Stimulated activated CD4-positive, alpha-beta T cell treated with anti-CD3 and anti-CD28 coated beads, Interleukin-15, amount 100 ng/mL, for 48 hours (primary cell): ENCODE data around the gene RHOBTB3.

Experiments used
- DNase-seq, 2 donors: peaks; one replicate each; pipeline ENCODE4 v3.0.0-alpha.2; 2020; ENCODE audit warnings: low read depth in 2 of 2

RHOBTB3 gene

DNA sequence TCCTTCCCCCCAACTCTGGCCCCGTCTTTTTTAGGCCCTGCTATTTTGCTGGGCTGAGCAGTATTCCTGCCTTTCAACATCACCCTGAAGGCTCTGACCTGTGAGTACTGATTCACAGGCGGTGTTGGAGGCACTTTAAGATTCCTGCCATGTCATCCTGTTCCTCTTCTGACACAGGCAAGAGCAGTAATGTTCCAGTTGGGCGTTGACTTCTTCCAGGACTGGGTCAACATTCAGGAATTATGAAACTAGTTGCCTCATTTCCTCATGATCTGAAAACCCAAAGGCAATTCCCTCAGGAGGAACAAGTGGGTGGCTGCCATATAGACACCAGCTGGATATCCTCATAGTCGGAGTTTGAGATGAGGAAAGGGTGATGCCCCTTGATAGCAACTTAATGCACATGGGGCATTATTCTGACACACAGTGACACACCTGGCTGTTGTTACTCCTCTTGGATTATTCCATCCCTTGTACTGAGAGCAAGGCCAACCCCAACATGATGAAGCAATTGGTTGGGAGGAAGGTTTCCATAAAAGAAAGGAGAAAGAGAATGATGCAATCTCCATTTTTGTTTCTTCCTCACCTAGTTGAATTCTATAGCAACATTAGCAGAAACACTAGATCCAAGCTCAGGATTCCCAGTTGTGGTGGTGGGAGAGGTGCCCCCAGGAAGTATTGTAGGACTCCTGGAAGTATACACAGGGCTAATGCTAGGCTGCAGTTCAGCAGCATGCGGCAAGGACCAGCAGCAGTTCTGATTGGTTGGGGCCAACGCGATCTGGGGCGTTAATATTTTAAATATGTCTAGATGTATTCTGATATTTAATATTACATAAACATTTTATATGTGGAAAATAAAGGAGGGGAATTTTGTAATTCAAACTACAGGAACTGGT lies 111.0 kb downstream of the RHOBTB3 start:
- no peak for DNase-seq

DNA sequence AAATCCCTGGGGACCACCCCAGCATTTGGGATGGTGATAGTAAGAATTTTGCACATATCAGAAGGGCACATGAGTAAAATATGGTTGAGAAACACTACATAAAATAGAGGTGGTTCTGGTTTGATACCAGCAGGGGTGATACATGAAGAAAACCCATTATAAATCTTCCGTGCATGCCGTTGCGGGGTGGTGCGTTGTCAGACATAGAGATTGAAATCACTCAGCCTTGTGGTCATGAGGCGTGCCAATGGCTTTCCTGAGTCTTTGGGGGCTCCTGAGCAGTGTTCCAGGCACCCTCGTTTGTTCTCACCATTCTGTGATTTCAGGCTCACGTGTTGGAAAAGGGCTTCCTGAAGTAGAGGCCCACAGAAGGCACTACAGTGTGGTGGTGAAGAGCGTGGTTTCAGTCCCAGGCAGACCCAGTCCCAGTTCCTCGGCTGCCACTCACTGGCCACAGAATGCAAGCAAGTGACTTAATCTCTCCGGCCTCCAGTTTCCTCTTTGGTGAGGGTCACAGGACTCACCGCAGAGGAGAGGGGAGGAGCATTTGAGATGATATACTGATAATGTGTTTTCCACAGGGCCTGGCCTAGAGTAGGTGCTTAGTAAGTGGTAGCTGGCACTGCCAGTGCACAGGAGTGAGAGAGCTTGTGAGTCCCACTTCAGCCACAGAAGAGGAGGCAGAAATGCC lies 111.9 kb downstream of the RHOBTB3 start:
- DNase-seq = peak; percentile 35 to 56

DNA sequence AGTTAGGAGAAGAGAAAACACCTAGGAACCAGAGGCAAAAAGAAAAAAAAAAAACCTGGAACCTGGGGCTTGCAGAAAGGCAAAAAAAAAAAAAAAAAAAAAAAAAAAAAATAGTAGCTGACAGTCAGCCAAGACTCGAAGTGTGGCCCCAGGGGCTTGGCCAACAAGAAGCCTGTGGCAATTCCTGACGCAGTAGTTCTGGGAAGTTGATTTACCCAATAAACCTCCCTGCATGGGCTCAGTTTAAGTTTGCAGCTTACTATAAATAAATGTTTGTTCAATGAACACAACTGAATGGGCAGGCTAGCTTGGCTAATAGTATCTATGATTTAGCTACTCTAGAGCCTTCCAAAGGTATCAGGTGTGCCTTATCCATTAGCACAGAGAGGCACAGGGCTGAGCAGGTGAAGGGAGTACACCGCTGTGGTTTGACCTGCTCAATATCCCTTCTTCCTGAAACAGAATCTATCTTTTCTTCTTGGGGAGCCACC lies 112.6 kb downstream of the RHOBTB3 start:
- DNase-seq = no peak

DNA sequence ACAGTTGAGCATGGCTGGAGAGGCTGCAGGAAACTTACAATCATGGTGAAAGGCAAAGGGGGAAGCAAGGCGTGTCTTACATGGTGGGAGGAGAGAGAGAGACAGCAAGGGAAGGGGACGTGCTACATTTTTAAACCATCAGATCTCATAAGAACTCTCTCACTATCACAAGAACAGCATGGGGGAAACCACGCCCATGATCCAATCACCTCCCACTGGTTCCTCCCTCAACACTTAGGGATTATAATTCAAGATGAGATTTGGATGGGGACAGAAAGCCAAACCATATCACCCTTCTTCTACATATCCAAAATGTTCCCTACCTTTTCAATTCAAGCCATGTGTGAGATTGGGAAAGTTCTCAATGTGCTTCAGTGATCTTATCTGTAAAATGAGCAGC lies 114.3 kb downstream of the RHOBTB3 start:
- no peak for DNase-seq
